OCI-LY7 (cell line): ENCODE results near the gene P3H1. TPM values are rescaled to one million over a fixed set of nuclear protein-coding genes. Genes with fewer than 3 reads are reported as not detected.

Experiments
- BruUV-seq: library from RNA; stranded (reverse); fragments of 400-500 nt; replicated peaks from 2 replicates; lab custom pipeline; 2021; lab: Mats Ljungman, UMichigan
- CTCF ChIA-PET: fragments of 300-600 bp; sonication (Branson Sonifier 250); formaldehyde crosslinking; loops from one replicate; lab custom pipeline; 2022; ENCODE audit warnings: antibody characterized with exemption; ENCODE audit not compliant: unreplicated experiment; lab: Charles Lee
- POLR2A ChIA-PET: fragments of 300-600 bp; sonication (Branson Sonifier 250); formaldehyde crosslinking; loops from one replicate; lab custom pipeline; 2022; ENCODE audit warnings: antibody characterized with exemption; lab: Charles Lee
- DNase-seq: peaks from one replicate; pipeline ENCODE4 v3.0.0-alpha.2; 2015; ENCODE audit warnings: low spot score
- H2AFZ ChIP-seq: fragments of 200-600 bp; sonication (generic), shearing (Covaris generic); 2 replicates; pipeline ENCODE4 v1.6.1; 2014; ENCODE audit warnings: mild to moderate bottlenecking, antibody characterized with exemption, low read length, moderate library complexity
- H3K27ac ChIP-seq: fragments of 200-600 bp; sonication (generic); 2 replicates; pipeline ENCODE4 v1.5.1; 2014; ENCODE audit warnings: mixed run types, low read depth, mild to moderate bottlenecking, moderate library complexity, low read length, inconsistent platforms; ENCODE audit not compliant: poor library complexity, severe bottlenecking
- H3K36me3 ChIP-seq: fragments of 200-600 bp; sonication (generic); 2 replicates; pipeline ENCODE4 v1.6.1; 2014; ENCODE audit warnings: mild to moderate bottlenecking, antibody characterized with exemption, low read length, moderate library complexity, mixed read lengths; ENCODE audit not compliant: insufficient read depth
- H3K4me1 ChIP-seq: fragments of 200-600 bp; sonication (generic); 2 replicates; pipeline ENCODE4 v1.5.1; 2014; ENCODE audit warnings: mild to moderate bottlenecking, low read length; ENCODE audit not compliant: insufficient read depth, poor library complexity, severe bottlenecking
- H3K4me2 ChIP-seq: fragments of 200-600 bp; sonication (generic); 2 replicates; pipeline ENCODE4 v1.6.1; 2014; ENCODE audit warnings: mild to moderate bottlenecking, low read length
- H3K4me3 ChIP-seq: fragments of 200-600 bp; sonication (generic); 2 replicates; pipeline ENCODE4 v1.5.1; 2014; ENCODE audit warnings: mild to moderate bottlenecking, low read depth, low read length; ENCODE audit not compliant: poor library complexity, severe bottlenecking
- H3K79me2 ChIP-seq: fragments of 200-600 bp; sonication (generic); 2 replicates; pipeline ENCODE4 v1.6.1; 2016; ENCODE audit warnings: low read depth, mild to moderate bottlenecking, low read length, moderate library complexity, mixed read lengths; ENCODE audit not compliant: insufficient read depth
- H3K9me2 ChIP-seq: fragments of 200-600 bp; sonication (generic); 2 replicates; pipeline ENCODE4 v1.6.1; 2016; ENCODE audit warnings: mild to moderate bottlenecking, low read length, mixed read lengths; ENCODE audit not compliant: insufficient read depth
- H3K9me3 ChIP-seq: fragments of 200-600 bp; sonication (generic); 2 replicates; pipeline ENCODE4 v1.6.1; 2014; ENCODE audit warnings: mild to moderate bottlenecking, mixed run types, low read length, mixed read lengths
- H4K20me1 ChIP-seq: fragments of 200-600 bp; sonication (generic); 2 replicates; pipeline ENCODE4 v1.6.1; 2014; ENCODE audit warnings: mild to moderate bottlenecking, antibody characterized with exemption, low read length, moderate library complexity, mixed read lengths; ENCODE audit not compliant: insufficient read depth
- EZH2phosphoT487 ChIP-seq: fragments of 200-600 bp; sonication (generic); IDR thresholded peaks from 2 replicates; pipeline ENCODE4 v1.6.1; 2018; ENCODE audit warnings: low read depth, borderline replicate concordance, mild to moderate bottlenecking, mixed run types, antibody characterized with exemption, low read length, moderate library complexity, mixed read lengths
- intact Hi-C: fragments of 100-400 bp; cut with micrococcal nuclease; formaldehyde crosslinking; loops from one replicate; pipeline ENCODE4 v1.10.0; 2022; ENCODE audit not compliant: unreplicated experiment
- total RNA-seq, 2 experiments: library from RNA; depleted of rRNA in 1 of 2; stranded (reverse); fragments of >200 nt in 1 of 2; shearing (Covaris generic) in 1 of 2; gene quantifications; 2 replicates each; pipeline ENCODE4 v1.2.3, GENCODE V29; 2014 to 2022
- TF ChIP-seq, protein P1 (sequence below): fragments of 200-600 bp; sonication (generic); conservative IDR thresholded peaks from 2 replicates; pipeline ENCODE4 v1.5.1; 2014; ENCODE audit warnings: mild to moderate bottlenecking, antibody characterized with exemption, low read length, moderate library complexity, mixed read lengths

The P3H1 gene
- total RNA-seq, 2 experiments from 2014 or later: 39.0 to 45.7 TPM

DNA sequence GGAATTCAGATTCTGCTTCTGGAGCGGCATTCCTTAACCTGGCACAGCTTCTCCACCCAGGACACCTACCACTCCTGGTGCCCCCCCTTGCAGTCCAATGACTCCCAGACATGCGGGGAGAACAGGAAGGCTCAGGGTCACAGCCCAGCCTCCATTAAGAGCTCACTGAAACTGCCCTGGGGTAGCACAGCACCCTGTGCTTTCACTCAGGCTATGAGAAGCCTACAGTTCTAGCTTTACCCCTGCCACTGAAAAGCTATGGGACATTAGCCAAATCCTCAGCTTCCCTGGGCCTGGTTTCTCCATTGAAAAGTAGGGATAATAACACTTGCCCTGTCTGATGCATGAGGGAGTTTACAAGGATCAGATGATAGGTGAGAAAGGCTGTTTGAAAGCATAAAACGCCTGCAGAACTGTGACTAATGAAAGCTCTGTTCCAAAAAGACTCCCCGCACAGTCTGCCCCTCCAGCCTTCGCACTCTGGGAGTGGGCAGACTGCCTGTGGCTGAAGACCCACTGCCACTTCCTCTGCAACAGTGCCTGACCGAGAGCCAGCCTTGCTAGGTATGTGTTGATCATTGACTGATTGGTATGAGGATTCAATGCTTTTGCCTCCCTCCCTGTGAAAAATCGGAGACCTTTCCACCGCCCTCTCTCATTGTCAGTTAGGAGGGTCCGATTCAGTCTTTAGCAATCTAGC, 24.1 kb downstream of the P3H1 start:
- H3K4me3 ChIP-seq: no peak overlapping the region
- H3K9me3 ChIP-seq: no peaks in the 10 kb centered on the region
- POLR2A ChIA-PET: no interaction called here
- BruUV-seq: no TSS peak
- peaks cover 14% of the 10 kb centered on the region; the same call in 1 of the 2 replicates for H3K36me3 ChIP-seq
- no peak overlapping the region for H2AFZ ChIP-seq
- CTCF ChIA-PET: no interaction called here
- H3K4me1 ChIP-seq: no peaks in the 10 kb centered on the region
- intact Hi-C loops: no loop called here
- no peaks in the 10 kb centered on the region for H3K9me2 ChIP-seq
- no peak overlapping the region for H3K4me2 ChIP-seq
- no peaks in the 10 kb centered on the region for H4K20me1 ChIP-seq
- H3K79me2 ChIP-seq: no peaks in the 10 kb centered on the region
- no peak for DNase-seq
- no peak overlapping the region for H3K27ac ChIP-seq
- TF ChIP-seq EZH2phosphoT487: no peak
- TF ChIP-seq, protein P1, sequence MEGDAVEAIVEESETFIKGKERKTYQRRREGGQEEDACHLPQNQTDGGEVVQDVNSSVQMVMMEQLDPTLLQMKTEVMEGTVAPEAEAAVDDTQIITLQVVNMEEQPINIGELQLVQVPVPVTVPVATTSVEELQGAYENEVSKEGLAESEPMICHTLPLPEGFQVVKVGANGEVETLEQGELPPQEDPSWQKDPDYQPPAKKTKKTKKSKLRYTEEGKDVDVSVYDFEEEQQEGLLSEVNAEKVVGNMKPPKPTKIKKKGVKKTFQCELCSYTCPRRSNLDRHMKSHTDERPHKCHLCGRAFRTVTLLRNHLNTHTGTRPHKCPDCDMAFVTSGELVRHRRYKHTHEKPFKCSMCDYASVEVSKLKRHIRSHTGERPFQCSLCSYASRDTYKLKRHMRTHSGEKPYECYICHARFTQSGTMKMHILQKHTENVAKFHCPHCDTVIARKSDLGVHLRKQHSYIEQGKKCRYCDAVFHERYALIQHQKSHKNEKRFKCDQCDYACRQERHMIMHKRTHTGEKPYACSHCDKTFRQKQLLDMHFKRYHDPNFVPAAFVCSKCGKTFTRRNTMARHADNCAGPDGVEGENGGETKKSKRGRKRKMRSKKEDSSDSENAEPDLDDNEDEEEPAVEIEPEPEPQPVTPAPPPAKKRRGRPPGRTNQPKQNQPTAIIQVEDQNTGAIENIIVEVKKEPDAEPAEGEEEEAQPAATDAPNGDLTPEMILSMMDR: no peak

DNA sequence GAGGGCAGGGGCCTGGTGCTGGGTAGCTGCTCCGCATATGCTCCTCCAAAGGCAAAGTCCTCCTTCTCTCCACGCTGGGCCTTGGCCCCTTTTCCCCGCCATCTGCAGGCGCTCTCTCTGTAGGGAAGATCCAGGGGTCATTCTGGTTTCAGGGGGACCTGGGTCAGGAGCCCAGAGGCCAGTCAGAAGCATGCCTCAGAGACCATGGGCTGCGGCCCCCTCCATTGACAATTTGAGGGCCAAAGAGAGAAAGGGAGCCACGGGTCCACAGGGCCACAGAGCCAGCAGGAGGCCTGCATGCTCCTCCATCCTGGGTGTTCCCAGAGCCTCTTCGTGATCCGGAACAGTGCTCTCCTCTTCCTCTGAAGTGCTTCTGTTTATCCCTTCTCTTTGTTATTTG, 24.7 kb downstream of the P3H1 start:
- ChIA-PET POLR2A (no interaction called here), CTCF (no interaction called here)
- H2AFZ ChIP-seq: no peak overlapping the region
- intact Hi-C loops: no loop called here
- no peaks in the 10 kb centered on the region for H3K79me2 ChIP-seq
- TF ChIP-seq, protein P1: no peak
- no peak for TF ChIP-seq EZH2phosphoT487
- H3K27ac ChIP-seq: no peak overlapping the region
- no peak overlapping the region for H3K4me2 ChIP-seq
- H3K4me1 ChIP-seq: peaks cover 4% of the 10 kb centered on the region
- no peaks in the 10 kb centered on the region for H3K9me2 ChIP-seq
- no peak overlapping the region for H3K4me3 ChIP-seq
- H3K36me3 ChIP-seq: peaks cover 11% of the 10 kb centered on the region; the same call in 1 of the 2 replicates
- no TSS peak for BruUV-seq
- no peak for DNase-seq
- no peaks in the 10 kb centered on the region for H3K9me3 ChIP-seq
- H4K20me1 ChIP-seq: no peaks in the 10 kb centered on the region

DNA sequence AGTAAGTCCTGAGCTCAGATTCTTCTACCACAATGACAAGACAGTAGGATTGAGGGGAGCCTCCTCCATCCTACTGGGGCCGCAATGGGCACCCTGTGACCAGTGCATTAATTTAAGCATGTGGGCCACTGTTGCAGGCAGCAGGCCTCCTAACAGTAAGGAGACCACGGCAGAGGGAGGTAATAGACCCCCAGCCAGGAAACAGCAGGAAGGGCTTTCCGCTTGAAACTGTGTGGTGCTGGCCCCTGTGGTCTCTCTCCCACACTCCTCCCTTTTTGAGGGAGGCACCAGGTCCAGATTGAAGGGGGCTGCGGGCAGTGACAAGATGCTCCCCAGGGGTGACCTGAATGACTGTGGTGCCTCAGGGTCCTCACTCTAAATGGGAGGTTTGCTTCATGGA, 25.1 kb downstream of the P3H1 start:
- Histone ChIP-seq H3K4me2 (no peak overlapping the region), H3K4me1 (peaks cover 8% of the 10 kb centered on the region), H2AFZ (no peak overlapping the region), H3K79me2 (no peaks in the 10 kb centered on the region), H4K20me1 (no peaks in the 10 kb centered on the region), H3K36me3 (peaks cover 11% of the 10 kb centered on the region; the same call in 1 of the 2 replicates), H3K27ac (no peak overlapping the region), H3K9me2 (no peaks in the 10 kb centered on the region), H3K4me3 (no peak overlapping the region), H3K9me3 (no peaks in the 10 kb centered on the region)
- TF ChIP-seq, protein P1: no peak
- no peak for TF ChIP-seq EZH2phosphoT487
- intact Hi-C loops: no loop called here
- BruUV-seq: no TSS peak
- CTCF ChIA-PET: no interaction called here
- POLR2A ChIA-PET: no interaction called here
- no peak for DNase-seq
